Subcutaneous adipose tissue (tissue), 4 donors: ENCODE measurements around the gene DYRK3. TPM values are rescaled to one million over a fixed set of nuclear protein-coding genes. Genes with fewer than 3 reads are reported as not detected.

Source experiments
- total RNA-seq, 4 donors: library from RNA; depleted of rRNA; stranded (reverse); fragments of >200 nt; gene quantifications; one replicate each; pipeline ENCODE4 v1.1.0, GENCODE V29; 2016
- TF ChIP-seq, protein P1 (sequence below): fragments of 450-650 bp; IDR thresholded peaks from one replicate; pipeline ENCODE4 v1.5.1; 2016; ENCODE audit warnings: low read depth, mild to moderate bottlenecking, control low read depth, antibody characterized with exemption, moderate library complexity

The DYRK3 gene
- total RNA-seq, 4 donors from 2014 or later, result 7.6 to 11.3 (median 9.8) TPM

DNA sequence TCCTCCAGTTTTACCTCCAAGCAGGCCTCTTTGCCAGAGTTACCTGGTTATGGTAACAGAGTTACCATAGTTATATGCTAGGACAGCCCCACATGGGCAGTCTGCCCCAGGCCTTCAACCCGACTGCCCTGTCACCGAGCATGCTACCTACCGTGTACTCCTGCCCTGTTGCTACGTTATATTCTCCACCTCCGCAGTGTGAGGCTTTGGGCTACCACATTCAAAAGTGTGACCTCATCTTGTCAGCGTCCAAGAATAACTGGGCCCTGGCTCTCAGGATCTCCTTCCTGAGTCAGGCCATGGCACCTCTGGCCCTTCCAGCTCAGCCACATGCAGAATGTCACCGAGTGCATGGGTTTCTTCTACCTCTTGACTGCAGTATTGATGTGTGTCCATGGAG is 58.3 kb downstream of the DYRK3 start:
- TF ChIP-seq, protein P1, sequence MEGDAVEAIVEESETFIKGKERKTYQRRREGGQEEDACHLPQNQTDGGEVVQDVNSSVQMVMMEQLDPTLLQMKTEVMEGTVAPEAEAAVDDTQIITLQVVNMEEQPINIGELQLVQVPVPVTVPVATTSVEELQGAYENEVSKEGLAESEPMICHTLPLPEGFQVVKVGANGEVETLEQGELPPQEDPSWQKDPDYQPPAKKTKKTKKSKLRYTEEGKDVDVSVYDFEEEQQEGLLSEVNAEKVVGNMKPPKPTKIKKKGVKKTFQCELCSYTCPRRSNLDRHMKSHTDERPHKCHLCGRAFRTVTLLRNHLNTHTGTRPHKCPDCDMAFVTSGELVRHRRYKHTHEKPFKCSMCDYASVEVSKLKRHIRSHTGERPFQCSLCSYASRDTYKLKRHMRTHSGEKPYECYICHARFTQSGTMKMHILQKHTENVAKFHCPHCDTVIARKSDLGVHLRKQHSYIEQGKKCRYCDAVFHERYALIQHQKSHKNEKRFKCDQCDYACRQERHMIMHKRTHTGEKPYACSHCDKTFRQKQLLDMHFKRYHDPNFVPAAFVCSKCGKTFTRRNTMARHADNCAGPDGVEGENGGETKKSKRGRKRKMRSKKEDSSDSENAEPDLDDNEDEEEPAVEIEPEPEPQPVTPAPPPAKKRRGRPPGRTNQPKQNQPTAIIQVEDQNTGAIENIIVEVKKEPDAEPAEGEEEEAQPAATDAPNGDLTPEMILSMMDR, result no peak

DNA sequence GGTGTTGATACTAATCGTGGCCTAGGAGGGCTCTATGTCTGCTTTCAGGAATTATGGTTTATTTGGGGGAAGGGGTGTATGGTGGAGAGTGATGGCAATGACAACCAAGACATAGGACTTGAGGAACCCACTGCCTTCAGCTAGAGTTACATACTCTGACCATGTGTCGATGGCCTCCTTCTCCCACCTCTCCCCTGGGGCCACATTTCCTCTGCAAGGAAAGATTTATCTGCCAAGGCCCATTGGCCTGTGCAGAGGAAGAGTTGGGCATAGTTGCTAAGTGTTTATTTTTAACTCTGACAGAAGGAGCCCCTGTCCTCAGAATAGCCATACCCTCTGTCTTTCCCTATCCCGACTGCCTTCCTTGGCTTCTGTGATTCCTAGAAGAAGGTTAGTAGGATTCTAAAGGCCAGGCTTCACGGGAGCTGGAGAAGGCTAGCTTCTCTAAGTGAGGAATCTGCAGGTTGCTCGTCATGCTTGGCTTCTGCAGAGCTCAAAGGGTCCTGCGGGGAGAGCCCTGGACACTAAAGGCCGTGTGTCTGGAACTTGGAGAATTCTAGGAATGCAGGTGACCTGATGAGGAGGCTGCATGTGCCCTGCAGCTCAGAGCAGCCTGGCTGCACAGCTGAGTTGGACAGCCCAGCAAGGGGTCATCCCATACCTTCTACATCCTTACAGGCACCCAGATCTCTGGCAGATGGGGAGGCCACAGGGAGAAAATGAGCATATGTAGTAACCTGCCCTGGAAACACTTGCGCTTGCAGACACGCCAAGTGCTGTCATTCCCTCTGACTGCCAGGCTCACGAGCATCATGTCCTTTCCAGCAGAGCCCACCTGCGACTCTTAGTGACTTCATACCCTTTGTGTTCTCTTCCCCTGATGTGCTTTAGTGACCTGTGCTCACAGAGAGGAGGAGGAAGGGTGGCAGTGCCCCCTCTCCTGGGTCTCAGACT is 59.1 kb downstream of the DYRK3 start:
- TF ChIP-seq, protein P1, result no peak

DNA sequence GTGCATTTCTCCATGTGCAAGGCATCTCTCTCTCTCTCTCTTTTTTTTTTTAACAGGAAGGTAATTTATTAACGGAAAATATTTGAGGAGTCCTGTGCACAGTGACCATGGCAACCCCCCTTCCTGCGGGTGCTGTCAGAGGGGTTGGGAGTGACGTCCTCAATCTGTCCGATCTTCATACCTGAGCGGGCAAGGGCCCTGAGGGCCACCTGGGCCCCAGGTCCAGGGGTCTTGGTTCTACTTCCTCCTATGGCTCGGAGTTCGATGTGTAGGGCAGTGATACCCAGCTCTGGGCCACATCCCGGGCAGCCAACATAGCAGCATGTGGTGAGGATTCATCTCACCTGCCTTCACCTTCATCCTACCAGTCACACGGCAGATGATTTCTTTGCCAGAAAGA is 60.4 kb downstream of the DYRK3 start:
- TF ChIP-seq, protein P1, result no peak

DNA sequence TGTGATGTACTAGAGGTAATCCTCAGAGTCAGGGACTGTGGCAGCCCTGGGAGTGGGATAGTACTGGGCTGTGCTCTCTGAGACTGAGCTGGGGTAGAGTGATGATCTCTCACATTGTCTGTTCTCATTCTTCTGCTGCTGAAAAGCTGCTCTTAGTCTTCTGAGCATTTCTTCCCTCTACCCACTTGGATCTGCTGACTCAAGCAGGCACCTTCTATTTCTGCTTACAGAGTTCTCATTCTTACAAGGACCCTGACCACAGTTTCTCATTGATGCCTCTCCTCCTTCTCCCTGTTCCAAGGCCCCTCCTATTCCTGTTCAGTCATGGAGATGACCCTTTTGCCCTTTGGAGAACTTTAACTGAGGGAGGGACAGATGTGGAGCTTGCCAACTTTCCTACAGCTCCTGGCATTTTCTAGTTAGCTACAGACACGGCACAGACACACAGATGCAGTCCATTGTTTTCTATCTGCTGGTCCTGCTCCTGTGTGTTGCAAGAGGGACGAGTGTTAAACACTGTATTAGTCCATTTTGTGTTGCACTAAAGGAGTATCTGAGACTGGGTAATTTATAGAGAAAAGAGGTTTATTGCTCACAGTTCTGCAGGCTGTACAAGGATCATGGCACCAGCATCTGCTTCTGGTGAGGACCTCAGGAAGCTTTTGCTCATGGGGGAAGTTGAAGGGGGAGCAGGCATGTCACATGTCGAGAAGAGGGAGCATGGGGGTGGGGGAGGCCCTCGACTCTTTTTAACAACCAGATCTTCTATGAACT is 61.7 kb downstream of the DYRK3 start:
- TF ChIP-seq, protein P1, result no peak

DNA sequence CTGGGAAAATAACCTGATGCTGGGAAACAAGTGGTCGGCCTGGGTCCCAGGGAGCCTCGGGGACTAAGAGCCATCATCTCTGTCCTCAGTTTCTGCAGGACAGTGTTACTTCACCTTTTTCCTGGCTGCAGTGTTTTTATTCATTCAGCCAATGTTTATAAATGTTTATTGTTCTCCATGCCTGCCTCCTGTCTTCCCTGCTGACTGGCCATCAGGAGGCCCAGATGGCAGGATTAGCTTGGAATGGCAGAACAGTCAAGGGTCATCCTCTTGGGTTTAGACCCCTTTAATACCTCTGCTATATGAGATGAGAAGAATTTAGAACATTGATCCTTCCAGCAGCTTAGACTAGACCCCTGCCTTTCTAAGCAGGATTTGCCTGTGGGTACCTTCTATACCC is 62.7 kb downstream of the DYRK3 start:
- TF ChIP-seq, protein P1, result no peak

Other genes with a start within 250 kb of the DYRK3 start
- gene IKBKE, start 165.1 kb upstream of the DYRK3 start, total RNA-seq, result 1 to 10 TPM; 4.0 to 4.9 (median 4.9) TPM
- gene RASSF5, start 128.0 kb upstream of the DYRK3 start, total RNA-seq, result 10 to 100 TPM in 2 of 4 donors, 1 to 10 TPM in 2; 5.2 to 17.3 (median 9.0) TPM
- 10 to 100 TPM; 43.5 to 64.6 (median 51.4) TPM for gene EIF2D, start 23.1 kb upstream of the DYRK3 start, total RNA-seq
- gene MAPKAPK2, start 49.4 kb downstream of the DYRK3 start, total RNA-seq, result 10 to 100 TPM; 37.8 to 63.3 (median 42.9) TPM
- not detected for gene IL19, start 135.2 kb downstream of the DYRK3 start, total RNA-seq
- 10 to 100 TPM in 3 of 4 donors, 1 to 10 TPM in 1; 8.3 to 18.5 (median 12.1) TPM for gene IL10, start 137.0 kb downstream of the DYRK3 start, total RNA-seq
- not detected for gene IL20, start 230.1 kb downstream of the DYRK3 start, total RNA-seq